Measurements from ENCODE around the gene EXOSC5.

GRCh38 chr19:41364524-41365391 is 32.4 kb downstream of the EXOSC5 start:
- TF ChIP-seq HDAC2 (IDR thresholded peaks at IDR 0.05) (peak; percentile 72; the same call in 1 of the 2 replicates), NFATC3 (IDR thresholded peaks at IDR 0.05) (no peak), ZNF143 (CRISPR knock-in tag; IDR thresholded peaks at IDR 0.05) (no peak)
- TF ChIP-seq, protein P1, sequence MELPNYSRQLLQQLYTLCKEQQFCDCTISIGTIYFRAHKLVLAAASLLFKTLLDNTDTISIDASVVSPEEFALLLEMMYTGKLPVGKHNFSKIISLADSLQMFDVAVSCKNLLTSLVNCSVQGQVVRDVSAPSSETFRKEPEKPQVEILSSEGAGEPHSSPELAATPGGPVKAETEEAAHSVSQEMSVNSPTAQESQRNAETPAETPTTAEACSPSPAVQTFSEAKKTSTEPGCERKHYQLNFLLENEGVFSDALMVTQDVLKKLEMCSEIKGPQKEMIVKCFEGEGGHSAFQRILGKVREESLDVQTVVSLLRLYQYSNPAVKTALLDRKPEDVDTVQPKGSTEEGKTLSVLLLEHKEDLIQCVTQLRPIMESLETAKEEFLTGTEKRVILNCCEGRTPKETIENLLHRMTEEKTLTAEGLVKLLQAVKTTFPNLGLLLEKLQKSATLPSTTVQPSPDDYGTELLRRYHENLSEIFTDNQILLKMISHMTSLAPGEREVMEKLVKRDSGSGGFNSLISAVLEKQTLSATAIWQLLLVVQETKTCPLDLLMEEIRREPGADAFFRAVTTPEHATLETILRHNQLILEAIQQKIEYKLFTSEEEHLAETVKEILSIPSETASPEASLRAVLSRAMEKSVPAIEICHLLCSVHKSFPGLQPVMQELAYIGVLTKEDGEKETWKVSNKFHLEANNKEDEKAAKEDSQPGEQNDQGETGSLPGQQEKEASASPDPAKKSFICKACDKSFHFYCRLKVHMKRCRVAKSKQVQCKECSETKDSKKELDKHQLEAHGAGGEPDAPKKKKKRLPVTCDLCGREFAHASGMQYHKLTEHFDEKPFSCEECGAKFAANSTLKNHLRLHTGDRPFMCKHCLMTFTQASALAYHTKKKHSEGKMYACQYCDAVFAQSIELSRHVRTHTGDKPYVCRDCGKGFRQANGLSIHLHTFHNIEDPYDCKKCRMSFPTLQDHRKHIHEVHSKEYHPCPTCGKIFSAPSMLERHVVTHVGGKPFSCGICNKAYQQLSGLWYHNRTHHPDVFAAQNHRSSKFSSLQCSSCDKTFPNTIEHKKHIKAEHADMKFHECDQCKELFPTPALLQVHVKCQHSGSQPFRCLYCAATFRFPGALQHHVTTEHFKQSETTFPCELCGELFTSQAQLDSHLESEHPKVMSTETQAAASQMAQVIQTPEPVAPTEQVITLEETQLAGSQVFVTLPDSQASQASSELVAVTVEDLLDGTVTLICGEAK (IDR thresholded peaks at IDR 0.05): 0 out of 2 replicates have a peak, but pooled peaks have one; percentile 51
- TF ChIP-seq, protein P1 (CRISPR knock-in tag; IDR thresholded peaks at IDR 0.05): no peak
- TF ChIP-seq, protein P2, sequence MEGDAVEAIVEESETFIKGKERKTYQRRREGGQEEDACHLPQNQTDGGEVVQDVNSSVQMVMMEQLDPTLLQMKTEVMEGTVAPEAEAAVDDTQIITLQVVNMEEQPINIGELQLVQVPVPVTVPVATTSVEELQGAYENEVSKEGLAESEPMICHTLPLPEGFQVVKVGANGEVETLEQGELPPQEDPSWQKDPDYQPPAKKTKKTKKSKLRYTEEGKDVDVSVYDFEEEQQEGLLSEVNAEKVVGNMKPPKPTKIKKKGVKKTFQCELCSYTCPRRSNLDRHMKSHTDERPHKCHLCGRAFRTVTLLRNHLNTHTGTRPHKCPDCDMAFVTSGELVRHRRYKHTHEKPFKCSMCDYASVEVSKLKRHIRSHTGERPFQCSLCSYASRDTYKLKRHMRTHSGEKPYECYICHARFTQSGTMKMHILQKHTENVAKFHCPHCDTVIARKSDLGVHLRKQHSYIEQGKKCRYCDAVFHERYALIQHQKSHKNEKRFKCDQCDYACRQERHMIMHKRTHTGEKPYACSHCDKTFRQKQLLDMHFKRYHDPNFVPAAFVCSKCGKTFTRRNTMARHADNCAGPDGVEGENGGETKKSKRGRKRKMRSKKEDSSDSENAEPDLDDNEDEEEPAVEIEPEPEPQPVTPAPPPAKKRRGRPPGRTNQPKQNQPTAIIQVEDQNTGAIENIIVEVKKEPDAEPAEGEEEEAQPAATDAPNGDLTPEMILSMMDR (IDR thresholded peaks at IDR 0.05 in 2 of 3, conservative IDR thresholded peaks at IDR 0.05 in 1 of 3; ENCODE audit: insufficient read depth in 2 of 3, low read depth in 1 of 3, low read length in 3 of 3): no peak
- TF ChIP-seq, protein P3, sequence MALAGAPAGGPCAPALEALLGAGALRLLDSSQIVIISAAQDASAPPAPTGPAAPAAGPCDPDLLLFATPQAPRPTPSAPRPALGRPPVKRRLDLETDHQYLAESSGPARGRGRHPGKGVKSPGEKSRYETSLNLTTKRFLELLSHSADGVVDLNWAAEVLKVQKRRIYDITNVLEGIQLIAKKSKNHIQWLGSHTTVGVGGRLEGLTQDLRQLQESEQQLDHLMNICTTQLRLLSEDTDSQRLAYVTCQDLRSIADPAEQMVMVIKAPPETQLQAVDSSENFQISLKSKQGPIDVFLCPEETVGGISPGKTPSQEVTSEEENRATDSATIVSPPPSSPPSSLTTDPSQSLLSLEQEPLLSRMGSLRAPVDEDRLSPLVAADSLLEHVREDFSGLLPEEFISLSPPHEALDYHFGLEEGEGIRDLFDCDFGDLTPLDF (CRISPR knock-in tag; IDR thresholded peaks at IDR 0.05): no peak
